Measurements from ENCODE around the gene CGNL1.

DNA sequence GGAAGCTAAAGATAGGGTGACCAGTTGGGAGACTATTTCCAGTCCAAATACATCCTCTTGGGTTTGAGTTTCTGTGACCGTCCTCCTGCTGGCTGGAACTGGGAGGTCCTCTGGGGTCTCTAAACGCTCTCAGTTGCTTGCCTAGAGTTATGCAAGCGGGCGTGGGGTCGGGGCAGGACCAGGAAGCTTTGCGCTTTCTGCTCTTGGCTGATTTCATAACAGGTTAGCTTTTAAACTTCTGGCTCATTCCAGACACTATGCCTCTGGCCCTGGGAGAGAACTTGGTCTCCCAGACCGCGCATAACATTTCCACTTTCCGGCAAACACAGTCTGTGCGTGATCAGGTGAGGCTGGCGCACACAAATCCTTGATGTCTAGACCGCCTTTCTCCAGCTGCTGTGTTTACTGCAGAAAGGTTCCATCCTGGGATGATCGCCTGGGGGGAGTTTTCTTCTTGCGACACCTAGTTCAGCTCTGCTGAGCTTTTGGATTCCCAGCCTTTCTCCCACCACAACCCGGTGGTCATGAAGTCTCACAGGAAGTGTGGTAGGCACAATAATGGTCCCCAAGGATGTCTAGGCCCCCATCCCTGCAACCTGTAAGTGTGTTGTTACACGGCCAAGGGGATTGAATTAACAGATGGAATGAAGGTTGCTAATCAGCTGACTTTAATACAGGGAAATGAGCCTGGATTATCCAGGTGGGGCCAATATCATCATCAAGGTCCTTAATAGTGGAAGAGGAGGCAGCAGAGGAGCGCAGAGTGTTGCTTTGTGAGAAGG lies 23.6 kb upstream of the CGNL1 start:
- TF ChIP-seq, protein P1, sequence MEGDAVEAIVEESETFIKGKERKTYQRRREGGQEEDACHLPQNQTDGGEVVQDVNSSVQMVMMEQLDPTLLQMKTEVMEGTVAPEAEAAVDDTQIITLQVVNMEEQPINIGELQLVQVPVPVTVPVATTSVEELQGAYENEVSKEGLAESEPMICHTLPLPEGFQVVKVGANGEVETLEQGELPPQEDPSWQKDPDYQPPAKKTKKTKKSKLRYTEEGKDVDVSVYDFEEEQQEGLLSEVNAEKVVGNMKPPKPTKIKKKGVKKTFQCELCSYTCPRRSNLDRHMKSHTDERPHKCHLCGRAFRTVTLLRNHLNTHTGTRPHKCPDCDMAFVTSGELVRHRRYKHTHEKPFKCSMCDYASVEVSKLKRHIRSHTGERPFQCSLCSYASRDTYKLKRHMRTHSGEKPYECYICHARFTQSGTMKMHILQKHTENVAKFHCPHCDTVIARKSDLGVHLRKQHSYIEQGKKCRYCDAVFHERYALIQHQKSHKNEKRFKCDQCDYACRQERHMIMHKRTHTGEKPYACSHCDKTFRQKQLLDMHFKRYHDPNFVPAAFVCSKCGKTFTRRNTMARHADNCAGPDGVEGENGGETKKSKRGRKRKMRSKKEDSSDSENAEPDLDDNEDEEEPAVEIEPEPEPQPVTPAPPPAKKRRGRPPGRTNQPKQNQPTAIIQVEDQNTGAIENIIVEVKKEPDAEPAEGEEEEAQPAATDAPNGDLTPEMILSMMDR (IDR thresholded peaks at IDR 0.05) = no peak
- no peak for TF ChIP-seq POLR2A (IDR thresholded peaks at IDR 0.05)

Data from lower leg skin (tissue), 3 donors.